ENCODE results near the gene STMN3.

The STMN3 gene

GRCh38 chr20:63690003-63690897 is 37.0 kb upstream of the STMN3 start:
- TF ChIP-seq CTCF (conservative IDR thresholded peaks at IDR 0.05) (no peak), ZFX (IDR thresholded peaks at IDR 0.05) (no peak)

GRCh38 chr20:63689046-63690002 is 36.1 kb upstream of the STMN3 start:
- no peak overlapping the region for H3K27ac ChIP-seq
- TF ChIP-seq ZFX (IDR thresholded peaks at IDR 0.05) (no peak), CTCF (conservative IDR thresholded peaks at IDR 0.05) (no peak)

More at GRCh38 chr20:63690003-63690897, 37.0 kb upstream of the STMN3 start:
- no peak overlapping the region for H3K27ac ChIP-seq

GRCh38 chr20:63688228-63689045 is 35.2 kb upstream of the STMN3 start:
- H3K27ac ChIP-seq, result no peak overlapping the region
- TF ChIP-seq CTCF (conservative IDR thresholded peaks at IDR 0.05) (no peak), ZFX (IDR thresholded peaks at IDR 0.05) (no peak)

- no peak overlapping the region for H3K27ac ChIP-seq
- no peak for TF ChIP-seq CTCF (conservative IDR thresholded peaks at IDR 0.05)
- no peak for TF ChIP-seq ZFX (IDR thresholded peaks at IDR 0.05)
Measured at GRCh38 chr20:63687419-63688178, 34.4 kb upstream of the STMN3 start.

- TF ChIP-seq CTCF (conservative IDR thresholded peaks at IDR 0.05) (no peak), ZFX (IDR thresholded peaks at IDR 0.05) (no peak)
Measured at GRCh38 chr20:63686492-63687321, 33.5 kb upstream of the STMN3 start.

GRCh38 chr20:63686094-63686491 is 32.9 kb upstream of the STMN3 start:
- H3K27ac ChIP-seq, result no peak overlapping the region
- TF ChIP-seq CTCF (conservative IDR thresholded peaks at IDR 0.05) (no peak), ZFX (IDR thresholded peaks at IDR 0.05) (no peak)

More at GRCh38 chr20:63686492-63687321, 33.5 kb upstream of the STMN3 start:
- H3K27ac ChIP-seq, result no peak overlapping the region
